HepG2 (cell line): Measurements from ENCODE around the gene MAP3K7CL. TPM values are rescaled to one million over a fixed set of nuclear protein-coding genes. Genes with fewer than 3 reads are reported as not detected.

ENCODE experiments used
- ATAC-seq: fragments of 200-7000 bp; cut with Tn5 transposase; 3 replicates; pipeline ENCODE4 v1.9.1; 2020; ENCODE audit warnings: mild to moderate bottlenecking, moderate library complexity
- BruUV-seq: library from RNA; stranded (reverse); fragments of 400-500 nt; replicated peaks from 2 replicates; lab custom pipeline; 2021; lab: Mats Ljungman, UMichigan
- CTCF ChIA-PET: fragments of 300-600 bp; formaldehyde crosslinking; extraction: SDS; loops from one replicate; lab custom pipeline; 2021; ENCODE audit warnings: low total read pairs, inconsistent platforms, low intra/inter-chr PET ratio; lab: Yijun Ruan, JAX
- POLR2A ChIA-PET: fragments of 350-600 bp; sonication (Branson Sonifier 250); formaldehyde crosslinking; loops from one replicate; lab custom pipeline; 2020; ENCODE audit warnings: antibody characterized with exemption, inconsistent platforms; lab: Yijun Ruan, JAX
- DNase-seq: peaks from one replicate; pipeline ENCODE4 v3.0.0-alpha.2; 2015; ENCODE audit warnings: low spot score
- FAIRE-seq: peaks from 3 replicates; lab custom pipeline; 2011; peaks lifted over from hg19 to GRCh38; lab: Jason Lieb, UNC
- H2AFZ ChIP-seq: one replicate; pipeline ENCODE4 v1.6.1; 2011; ENCODE audit warnings: low read length, inconsistent platforms
- H3K27ac ChIP-seq: fragments of 300-600 bp; 3 replicates; pipeline ENCODE4 v1.8.0; 2011; ENCODE audit warnings: mixed run types, mild to moderate bottlenecking, mixed read lengths, low read length, inconsistent platforms; ENCODE audit not compliant: insufficient read depth; ENCODE audit errors: extremely low read length
- H3K27me3 ChIP-seq, 2 experiments: fragments of 200-600 bp in 1 of 2; 2 replicates in 1 of 2; 3 replicates in 1 of 2; pipeline versions ENCODE4 v1.6.0 to v1.8.0; 2011; ENCODE audit warnings: low read length in 2 of 2, mild to moderate bottlenecking in 2 of 2, moderate library complexity in 2 of 2, inconsistent platforms in 1 of 2; ENCODE audit not compliant: insufficient read depth in 2 of 2, control insufficient read depth in 1 of 2
- H3K36me3 ChIP-seq, 2 experiments: fragments of 200-600 bp in 1 of 2; replicated peaks in 1 of 2; 2 replicates in 1 of 2; 3 replicates in 1 of 2; pipeline versions ENCODE4 v1.5.1 to v1.8.0; 2011; ENCODE audit warnings: low read length in 2 of 2, inconsistent platforms in 1 of 2; ENCODE audit not compliant: insufficient read depth in 2 of 2, control insufficient read depth in 1 of 2
- H3K4me1 ChIP-seq: 2 replicates; pipeline ENCODE4 v1.5.1; 2012; ENCODE audit warnings: low read length, inconsistent platforms; ENCODE audit not compliant: insufficient read depth
- H3K4me2 ChIP-seq: 2 replicates; pipeline ENCODE4 v1.6.0; 2011; ENCODE audit warnings: low read depth, low read length, inconsistent platforms
- H3K4me3 ChIP-seq, 3 experiments: fragments of 200-600 bp in 1 of 3; sonication (generic), shearing (Covaris generic) in 1 of 3; replicated peaks in 1 of 3; 2 replicates each; pipeline ENCODE4 v1.5.1; 2011 to 2016; ENCODE audit warnings: low read length in 3 of 3, inconsistent platforms in 2 of 3, low read depth in 2 of 3, mild to moderate bottlenecking in 2 of 3, control low read depth in 1 of 3, mixed read lengths in 1 of 3; ENCODE audit not compliant: insufficient read depth in 1 of 3
- H3K79me2 ChIP-seq: one replicate; pipeline ENCODE4 v1.6.1; 2011; ENCODE audit warnings: low read length, inconsistent platforms; ENCODE audit not compliant: insufficient read depth
- H3K9ac ChIP-seq: 2 replicates; pipeline ENCODE4 v1.6.0; 2011; ENCODE audit warnings: mild to moderate bottlenecking, low read depth, low read length, inconsistent platforms; ENCODE audit not compliant: insufficient read depth
- H3K9me3 ChIP-seq: 2 replicates; pipeline ENCODE4 v1.5.1; 2012; ENCODE audit warnings: mild to moderate bottlenecking, low read length
- H4K20me1 ChIP-seq: 2 replicates; pipeline ENCODE4 v1.6.0; 2011; ENCODE audit warnings: inconsistent platforms, mild to moderate bottlenecking, low read length, moderate library complexity; ENCODE audit not compliant: insufficient read depth
- FLYWCH1 ChIP-seq: sonication (generic); formaldehyde crosslinking; IDR thresholded peaks from 2 replicates; pipeline ENCODE4 v1.8.1; 2023; ENCODE audit warnings: mild to moderate bottlenecking, missing genetic modification reagents
- GATAD1 ChIP-seq: IDR thresholded peaks from 2 replicates; pipeline ENCODE4 v1.6.1; 2016; ENCODE audit warnings: missing genetic modification reagents, missing compliant biosample characterization
- MAFF ChIP-seq: IDR thresholded peaks from 2 replicates; pipeline ENCODE4 v1.6.1; 2011; ENCODE audit warnings: low read depth, low read length, improper control_type of control experiment
- MAFK ChIP-seq, 2 experiments: IDR thresholded peaks in 1 of 2; conservative IDR thresholded peaks in 1 of 2; 2 replicates each; pipeline ENCODE4 v1.6.1; 2011; ENCODE audit warnings: improper control_type of control experiment in 2 of 2, low read length in 2 of 2
- MBD4 ChIP-seq: IDR thresholded peaks from 2 replicates; pipeline ENCODE4 v1.6.1; 2012; ENCODE audit warnings: low read length, inconsistent platforms, borderline replicate concordance
- SOX5 ChIP-seq: IDR thresholded peaks from 2 replicates; pipeline ENCODE4 v1.6.1; 2016; ENCODE audit warnings: borderline replicate concordance
- whole genome bisulfite sequencing: methylation state at CpG from one replicate; pipeline ENCODE4 v1.1.6; 2017; ENCODE audit warnings: low lambda C conversion rate; 5-methylcytosine and 5-hydroxymethylcytosine counted together
- in situ Hi-C: cut with HindIII; loops from 2 replicates; pipeline ENCODE4 v1.10.0; 2017; ENCODE audit warnings: low pct_unique_long_range_greater_than_20kb; ENCODE audit not compliant: extremely low pct_ligation_motif_present
- intact Hi-C: fragments of 100-400 bp; cut with micrococcal nuclease; formaldehyde crosslinking; loops from one replicate; pipeline ENCODE4 v1.10.0; 2022; ENCODE audit not compliant: unreplicated experiment
- polyA plus RNA-seq, 8 experiments: library from polyadenylated mRNA; depleted of rRNA in 3 of 8; stranded (reverse) in 7 of 8; unstranded in 1 of 8; fragments of >200 nt; fragmentation: Illumina TruSeq in 4 of 8; extraction: Trizol in 4 of 8; gene quantifications; 2 replicates each; pipeline versions ENCODE4 v1.2.1 to v1.2.3, GENCODE V29; 2011 to 2016; ENCODE audit warnings: low read depth in 4 of 8, missing spikeins in 1 of 8, mixed read lengths in 1 of 8; ENCODE audit not compliant: insufficient read depth in 1 of 8
- total RNA-seq, 5 experiments: library from RNA; depleted of rRNA; stranded (reverse); fragments of >200 nt; fragmentation: Illumina TruSeq; extraction: Trizol; gene quantifications; 2 replicates each; pipeline ENCODE4 v1.2.3, GENCODE V29; 2016; ENCODE audit warnings: low read depth in 1 of 5
- TF ChIP-seq, protein P1 (sequence below): sonication (generic); formaldehyde crosslinking; IDR thresholded peaks from 2 replicates; pipeline ENCODE4 v1.4.0; 2020; ENCODE audit warnings: missing genetic modification reagents, borderline replicate concordance

Gene MAP3K7CL
- total and polyA plus RNA-seq, 2 of the 13 experiments (the other 11 are each of a cell fraction or from before 2014, with no cell fraction given) = 0.04 to 0.15 TPM

GRCh38 chr21:29115899-29116298, 14.5 kb upstream of the MAP3K7CL start:
- peak in 1 of 2 experiments; percentile 35; a peak in 2 of 4 replicates for TF ChIP-seq MAFK (conservative IDR thresholded peaks at IDR 0.05 in 1 of 2, IDR thresholded peaks at IDR 0.05 in 1 of 2; ENCODE audit: low read length in 2 of 2)
- TF ChIP-seq FLYWCH1 (CRISPR knock-in tag) = no peak
- TF ChIP-seq MAFF = peak; percentile 35; the same call in 1 of the 2 replicates
- TF ChIP-seq, all 625 proteins: peak for 2
- ATAC-seq (no peak), FAIRE-seq (no peak), DNase-seq (no peak)
- in situ Hi-C loops = no loop called here
- Histone ChIP-seq H3K4me1 (no peaks in the 10 kb centered on the region), H3K79me2 (no peaks in the 10 kb centered on the region), H4K20me1 (no peaks in the 10 kb centered on the region), H3K27me3 (no peaks in the 10 kb centered on the region), H3K36me3 (no peaks in the 10 kb centered on the region), H3K27ac (no peak overlapping the region), H3K4me3 (no peak overlapping the region), H3K4me2 (no peak overlapping the region), H3K9me3 (no peaks in the 10 kb centered on the region), H3K9ac (no peak overlapping the region), H2AFZ (no peak overlapping the region)
- no TSS peak for BruUV-seq
- WGBS = 34% methylated on average over 8 of the region's 8 CpGs
- POLR2A ChIA-PET = no interaction called here
- CTCF ChIA-PET = no interaction called here
- intact Hi-C loops = no loop called here

DNA sequence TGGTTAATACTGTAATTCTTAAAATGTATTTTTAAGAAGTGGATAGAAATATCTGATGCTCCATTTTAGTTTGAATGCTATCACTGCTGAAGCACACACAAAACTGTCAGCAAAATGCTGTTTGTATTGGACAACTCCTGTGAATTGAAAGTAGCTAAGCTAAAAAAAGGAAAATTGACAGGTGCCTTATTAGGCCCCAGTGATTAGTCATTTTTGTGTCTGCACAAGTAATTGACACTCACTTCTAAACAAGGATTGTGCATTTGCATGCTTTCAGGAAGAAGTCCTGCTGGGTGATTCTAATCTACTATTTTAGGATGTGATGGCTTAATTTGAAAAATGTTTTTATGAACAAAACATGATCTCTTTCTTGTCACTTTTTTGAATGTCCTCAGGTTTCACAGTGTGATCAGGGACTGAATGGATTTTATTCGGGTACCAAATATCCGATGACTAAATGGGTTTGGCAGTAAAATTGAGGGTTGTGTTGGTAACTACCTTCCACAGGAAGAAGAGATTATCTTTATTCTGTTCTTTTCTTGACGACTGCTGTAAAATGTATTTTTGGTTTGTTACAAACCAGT, 13.0 kb upstream of the MAP3K7CL start:
- TF ChIP-seq, protein P1, sequence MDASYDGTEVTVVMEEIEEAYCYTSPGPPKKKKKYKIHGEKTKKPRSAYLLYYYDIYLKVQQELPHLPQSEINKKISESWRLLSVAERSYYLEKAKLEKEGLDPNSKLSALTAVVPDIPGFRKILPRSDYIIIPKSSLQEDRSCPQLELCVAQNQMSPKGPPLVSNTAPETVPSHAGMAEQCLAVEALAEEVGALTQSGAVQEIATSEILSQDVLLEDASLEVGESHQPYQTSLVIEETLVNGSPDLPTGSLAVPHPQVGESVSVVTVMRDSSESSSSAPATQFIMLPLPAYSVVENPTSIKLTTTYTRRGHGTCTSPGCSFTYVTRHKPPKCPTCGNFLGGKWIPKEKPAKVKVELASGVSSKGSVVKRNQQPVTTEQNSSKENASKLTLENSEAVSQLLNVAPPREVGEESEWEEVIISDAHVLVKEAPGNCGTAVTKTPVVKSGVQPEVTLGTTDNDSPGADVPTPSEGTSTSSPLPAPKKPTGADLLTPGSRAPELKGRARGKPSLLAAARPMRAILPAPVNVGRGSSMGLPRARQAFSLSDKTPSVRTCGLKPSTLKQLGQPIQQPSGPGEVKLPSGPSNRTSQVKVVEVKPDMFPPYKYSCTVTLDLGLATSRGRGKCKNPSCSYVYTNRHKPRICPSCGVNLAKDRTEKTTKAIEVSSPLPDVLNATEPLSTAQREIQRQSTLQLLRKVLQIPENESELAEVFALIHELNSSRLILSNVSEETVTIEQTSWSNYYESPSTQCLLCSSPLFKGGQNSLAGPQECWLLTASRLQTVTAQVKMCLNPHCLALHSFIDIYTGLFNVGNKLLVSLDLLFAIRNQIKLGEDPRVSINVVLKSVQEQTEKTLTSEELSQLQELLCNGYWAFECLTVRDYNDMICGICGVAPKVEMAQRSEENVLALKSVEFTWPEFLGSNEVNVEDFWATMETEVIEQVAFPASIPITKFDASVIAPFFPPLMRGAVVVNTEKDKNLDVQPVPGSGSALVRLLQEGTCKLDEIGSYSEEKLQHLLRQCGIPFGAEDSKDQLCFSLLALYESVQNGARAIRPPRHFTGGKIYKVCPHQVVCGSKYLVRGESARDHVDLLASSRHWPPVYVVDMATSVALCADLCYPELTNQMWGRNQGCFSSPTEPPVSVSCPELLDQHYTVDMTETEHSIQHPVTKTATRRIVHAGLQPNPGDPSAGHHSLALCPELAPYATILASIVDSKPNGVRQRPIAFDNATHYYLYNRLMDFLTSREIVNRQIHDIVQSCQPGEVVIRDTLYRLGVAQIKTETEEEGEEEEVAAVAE = no peak
- no peak for TF ChIP-seq GATAD1 (CRISPR knock-in tag)
- no peak for TF ChIP-seq SOX5 (CRISPR knock-in tag)
- TF ChIP-seq MBD4 = no peak
- Histone ChIP-seq H3K36me3 (no peaks in the 10 kb centered on the region), H3K4me3 (no peak overlapping the region), H3K9me3 (no peaks in the 10 kb centered on the region), H3K4me1 (no peaks in the 10 kb centered on the region), H3K9ac (no peak overlapping the region), H3K4me2 (no peak overlapping the region), H2AFZ (no peak overlapping the region), H3K79me2 (no peaks in the 10 kb centered on the region), H4K20me1 (no peaks in the 10 kb centered on the region), H3K27me3 (no peaks in the 10 kb centered on the region), H3K27ac (no peak overlapping the region)
- in situ Hi-C loops (no loop called here), intact Hi-C loops (no loop called here)
- BruUV-seq = no TSS peak
- WGBS = 39% methylated on average over 3 of the region's 3 CpGs
- FAIRE-seq = no peak
- ATAC-seq = no peak
- DNase-seq = no peak
- ChIA-PET POLR2A (no interaction called here), CTCF (no interaction called here)
